ENCODE results near the gene HCN3.

DNA sequence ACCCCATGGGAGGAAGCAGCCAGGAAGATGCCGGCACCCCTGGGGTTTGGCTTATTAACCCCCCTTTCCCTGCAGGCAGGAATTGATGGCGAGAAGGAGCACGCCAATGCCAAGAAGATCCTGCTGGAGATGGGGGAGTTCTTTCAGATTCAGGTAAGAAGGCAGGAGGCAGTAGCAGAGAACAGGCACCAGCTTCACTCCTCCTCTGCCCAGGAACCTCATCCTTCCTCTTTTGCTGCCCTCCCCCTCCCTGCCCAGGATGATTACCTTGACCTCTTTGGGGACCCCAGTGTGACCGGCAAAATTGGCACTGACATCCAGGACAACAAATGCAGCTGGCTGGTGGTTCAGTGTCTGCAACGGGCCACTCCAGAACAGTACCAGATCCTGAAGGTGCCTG, 42.3 kb downstream of the HCN3 start:
- TF ChIP-seq, protein P1, sequence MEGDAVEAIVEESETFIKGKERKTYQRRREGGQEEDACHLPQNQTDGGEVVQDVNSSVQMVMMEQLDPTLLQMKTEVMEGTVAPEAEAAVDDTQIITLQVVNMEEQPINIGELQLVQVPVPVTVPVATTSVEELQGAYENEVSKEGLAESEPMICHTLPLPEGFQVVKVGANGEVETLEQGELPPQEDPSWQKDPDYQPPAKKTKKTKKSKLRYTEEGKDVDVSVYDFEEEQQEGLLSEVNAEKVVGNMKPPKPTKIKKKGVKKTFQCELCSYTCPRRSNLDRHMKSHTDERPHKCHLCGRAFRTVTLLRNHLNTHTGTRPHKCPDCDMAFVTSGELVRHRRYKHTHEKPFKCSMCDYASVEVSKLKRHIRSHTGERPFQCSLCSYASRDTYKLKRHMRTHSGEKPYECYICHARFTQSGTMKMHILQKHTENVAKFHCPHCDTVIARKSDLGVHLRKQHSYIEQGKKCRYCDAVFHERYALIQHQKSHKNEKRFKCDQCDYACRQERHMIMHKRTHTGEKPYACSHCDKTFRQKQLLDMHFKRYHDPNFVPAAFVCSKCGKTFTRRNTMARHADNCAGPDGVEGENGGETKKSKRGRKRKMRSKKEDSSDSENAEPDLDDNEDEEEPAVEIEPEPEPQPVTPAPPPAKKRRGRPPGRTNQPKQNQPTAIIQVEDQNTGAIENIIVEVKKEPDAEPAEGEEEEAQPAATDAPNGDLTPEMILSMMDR (IDR thresholded peaks at IDR 0.05; ENCODE audit: low read length), result no peak
- TF ChIP-seq EZH2 (IDR thresholded peaks at IDR 0.05; ENCODE audit: borderline replicate concordance, low read length), result no peak
